ENCODE results near the gene OTUD5. TPM values are rescaled to one million over a fixed set of nuclear protein-coding genes. Genes with fewer than 3 reads are reported as not detected.
"Not testable (repeated sequence)": the region's sequence is repeated elsewhere in the genome, so short reads cannot be mapped to it uniquely, and the experiment has no call there.

Gene OTUD5
- total RNA-seq, 1 experiment from 2014 or later, result 67.8 TPM

DNA sequence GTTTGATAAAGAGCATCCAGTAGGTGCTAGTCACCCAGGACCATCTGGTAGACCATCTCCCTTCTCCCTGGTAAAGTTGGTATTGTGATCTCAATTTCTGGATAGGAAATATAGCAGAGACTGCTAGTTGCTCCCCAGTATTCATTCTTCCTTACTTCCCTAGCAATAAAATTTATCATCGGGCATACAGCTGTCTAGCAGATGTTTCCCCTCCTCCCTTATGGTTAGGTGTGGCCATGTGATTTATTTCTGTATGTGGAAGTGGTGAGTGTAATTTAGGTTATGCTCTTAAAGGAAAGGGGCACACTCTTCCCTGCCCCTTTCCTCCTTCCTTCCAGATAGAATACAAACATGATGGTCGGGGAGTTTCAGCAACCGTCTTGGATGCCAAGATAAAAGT is 26.5 kb upstream of the OTUD5 start:
- H3K27ac Mint-ChIP-seq (ENCODE audit: unreplicated experiment), result no peak overlapping the region
- no peaks in the 10 kb centered on the region for H3K9me3 Mint-ChIP-seq (ENCODE audit: low read depth, unreplicated experiment)
- no TSS peak for BruUV-seq (replicated peaks)
- H3K27me3 Mint-ChIP-seq (ENCODE audit: unreplicated experiment), result no peaks in the 10 kb centered on the region
- no peak for DNase-seq
- H3K4me1 Mint-ChIP-seq (ENCODE audit: low read depth, unreplicated experiment), result no peaks in the 10 kb centered on the region
- TF ChIP-seq, protein P1, sequence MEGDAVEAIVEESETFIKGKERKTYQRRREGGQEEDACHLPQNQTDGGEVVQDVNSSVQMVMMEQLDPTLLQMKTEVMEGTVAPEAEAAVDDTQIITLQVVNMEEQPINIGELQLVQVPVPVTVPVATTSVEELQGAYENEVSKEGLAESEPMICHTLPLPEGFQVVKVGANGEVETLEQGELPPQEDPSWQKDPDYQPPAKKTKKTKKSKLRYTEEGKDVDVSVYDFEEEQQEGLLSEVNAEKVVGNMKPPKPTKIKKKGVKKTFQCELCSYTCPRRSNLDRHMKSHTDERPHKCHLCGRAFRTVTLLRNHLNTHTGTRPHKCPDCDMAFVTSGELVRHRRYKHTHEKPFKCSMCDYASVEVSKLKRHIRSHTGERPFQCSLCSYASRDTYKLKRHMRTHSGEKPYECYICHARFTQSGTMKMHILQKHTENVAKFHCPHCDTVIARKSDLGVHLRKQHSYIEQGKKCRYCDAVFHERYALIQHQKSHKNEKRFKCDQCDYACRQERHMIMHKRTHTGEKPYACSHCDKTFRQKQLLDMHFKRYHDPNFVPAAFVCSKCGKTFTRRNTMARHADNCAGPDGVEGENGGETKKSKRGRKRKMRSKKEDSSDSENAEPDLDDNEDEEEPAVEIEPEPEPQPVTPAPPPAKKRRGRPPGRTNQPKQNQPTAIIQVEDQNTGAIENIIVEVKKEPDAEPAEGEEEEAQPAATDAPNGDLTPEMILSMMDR (IDR thresholded peaks at IDR 0.05; ENCODE audit: unreplicated experiment), result no peak
- intact Hi-C loops (cut with micrococcal nuclease; ENCODE audit: unreplicated experiment), result no loop called here
- peaks cover 48% of the 10 kb centered on the region for H3K36me3 Mint-ChIP-seq (ENCODE audit: insufficient read depth, unreplicated experiment)
- no peak overlapping the region for H3K4me3 Mint-ChIP-seq (ENCODE audit: low read depth, unreplicated experiment)
- CTCF ChIA-PET, result no interaction called here

DNA sequence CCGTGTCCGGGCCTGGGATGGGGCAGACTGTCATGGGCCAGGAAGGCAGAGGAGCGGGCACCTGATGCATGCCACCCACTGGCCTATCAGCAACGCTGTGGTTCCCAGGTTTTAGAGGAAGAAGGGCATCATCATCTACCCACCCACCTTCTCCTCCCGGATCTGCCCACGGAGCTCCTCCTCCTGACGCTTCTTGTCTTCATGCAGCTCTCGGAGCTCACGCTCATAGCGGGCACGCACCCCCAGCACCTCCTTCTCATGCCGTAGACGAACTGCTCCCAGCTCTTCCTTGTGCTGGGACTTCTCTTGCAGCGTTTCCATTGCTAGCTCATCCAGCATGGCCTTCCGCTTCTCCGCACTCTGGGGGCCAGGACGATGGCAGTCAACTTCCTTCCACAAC is 25.7 kb upstream of the OTUD5 start:
- Mint-ChIP-seq H3K27ac (ENCODE audit: unreplicated experiment) (no peak overlapping the region), H3K27me3 (ENCODE audit: unreplicated experiment) (no peaks in the 10 kb centered on the region), H3K9me3 (ENCODE audit: low read depth, unreplicated experiment) (no peaks in the 10 kb centered on the region), H3K36me3 (ENCODE audit: insufficient read depth, unreplicated experiment) (peaks cover 49% of the 10 kb centered on the region), H3K4me3 (ENCODE audit: low read depth, unreplicated experiment) (no peak overlapping the region), H3K4me1 (ENCODE audit: low read depth, unreplicated experiment) (no peaks in the 10 kb centered on the region)
- intact Hi-C loops (cut with micrococcal nuclease; ENCODE audit: unreplicated experiment), result no loop called here
- CTCF ChIA-PET, result interaction anchor here (0.5 kb wide), 1 partner anchor 17 kb away, joined by 5 read pairs; no protein-coding TSS in a partner anchor
- no peak for DNase-seq
- TF ChIP-seq, protein P1 (IDR thresholded peaks at IDR 0.05; ENCODE audit: unreplicated experiment), result no peak
- BruUV-seq (replicated peaks), result TSS peak; percentile 74

DNA sequence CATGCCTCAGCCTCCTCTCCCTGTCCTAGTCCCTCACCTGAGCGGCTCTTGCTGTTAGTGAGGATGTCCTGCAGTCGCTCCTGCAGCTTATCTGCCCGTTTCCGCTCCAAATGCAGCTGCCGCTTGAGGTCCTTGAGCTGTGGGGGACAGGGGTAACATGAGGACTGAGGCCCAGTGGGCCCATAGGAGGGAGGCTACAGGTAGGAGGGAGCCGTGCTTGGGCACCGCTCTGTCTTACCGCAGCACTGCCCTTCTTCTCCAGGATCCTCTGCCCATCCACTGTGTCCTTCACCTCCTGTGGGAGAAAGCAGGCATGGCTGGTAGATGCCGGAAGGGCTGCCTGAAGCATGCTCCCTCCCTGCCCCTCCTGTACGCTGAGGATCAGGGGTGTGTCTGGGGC is 23.8 kb upstream of the OTUD5 start:
- DNase-seq, result no peak
- no peaks in the 10 kb centered on the region for H3K27me3 Mint-ChIP-seq (ENCODE audit: unreplicated experiment)
- no peak overlapping the region for H3K27ac Mint-ChIP-seq (ENCODE audit: unreplicated experiment)
- BruUV-seq (replicated peaks), result no TSS peak
- peaks cover 51% of the 10 kb centered on the region for H3K36me3 Mint-ChIP-seq (ENCODE audit: insufficient read depth, unreplicated experiment)
- no peak overlapping the region for H3K4me3 Mint-ChIP-seq (ENCODE audit: low read depth, unreplicated experiment)
- TF ChIP-seq, protein P1 (IDR thresholded peaks at IDR 0.05; ENCODE audit: unreplicated experiment), result no peak
- CTCF ChIA-PET, result no interaction called here
- intact Hi-C loops (cut with micrococcal nuclease; ENCODE audit: unreplicated experiment), result no loop called here
- H3K4me1 Mint-ChIP-seq (ENCODE audit: low read depth, unreplicated experiment), result no peaks in the 10 kb centered on the region
- no peaks in the 10 kb centered on the region for H3K9me3 Mint-ChIP-seq (ENCODE audit: low read depth, unreplicated experiment)

DNA sequence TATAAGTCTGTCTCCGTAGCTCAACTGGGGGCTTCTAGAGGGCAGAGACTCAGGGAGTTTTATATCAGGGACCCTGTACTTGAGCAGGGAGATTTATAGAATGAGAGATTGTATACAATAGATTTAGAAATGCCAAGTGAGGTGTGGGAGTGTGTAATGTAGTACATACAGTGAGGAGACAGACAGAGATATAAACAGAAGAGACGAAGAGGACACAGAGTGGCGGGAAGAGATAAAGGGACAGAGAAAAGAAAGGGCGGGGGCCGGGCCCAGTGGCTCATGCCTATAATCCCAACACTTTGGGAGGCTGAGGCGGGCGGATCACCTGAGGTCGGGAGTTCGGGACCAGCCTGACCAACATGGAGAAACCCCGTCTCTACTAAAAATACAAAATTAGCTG is 22.9 kb upstream of the OTUD5 start:
- H3K27ac Mint-ChIP-seq (ENCODE audit: unreplicated experiment); H3K4me3 Mint-ChIP-seq (ENCODE audit: low read depth, unreplicated experiment); H3K9me3 Mint-ChIP-seq (ENCODE audit: low read depth, unreplicated experiment); BruUV-seq (replicated peaks); CTCF ChIA-PET; intact Hi-C loops (cut with micrococcal nuclease; ENCODE audit: unreplicated experiment); H3K27me3 Mint-ChIP-seq (ENCODE audit: unreplicated experiment); H3K4me1 Mint-ChIP-seq (ENCODE audit: low read depth, unreplicated experiment); DNase-seq: not testable (repeated sequence)
- H3K36me3 Mint-ChIP-seq (ENCODE audit: insufficient read depth, unreplicated experiment), result peaks cover 52% of the 10 kb centered on the region

DNA sequence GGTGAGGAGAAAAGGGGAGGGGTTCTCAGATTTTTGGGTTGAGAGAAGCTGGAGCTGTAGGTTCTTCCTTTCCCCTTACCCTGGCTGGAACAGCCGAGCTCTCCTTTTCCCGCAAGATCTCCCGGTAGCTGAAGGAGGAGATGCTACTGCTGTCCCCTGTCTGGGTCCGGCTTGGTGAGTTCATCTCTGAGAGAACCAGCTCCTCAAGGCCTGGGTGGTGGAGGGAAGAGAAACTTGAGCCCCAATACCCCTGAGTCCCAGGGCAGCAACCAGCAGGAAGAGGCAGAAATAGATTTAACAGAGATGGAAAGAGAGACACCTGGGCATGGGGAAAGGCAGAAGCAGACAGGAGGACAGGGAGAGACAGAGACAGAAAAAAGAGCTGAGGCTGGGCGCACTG is 20.8 kb upstream of the OTUD5 start:
- BruUV-seq (replicated peaks), result no TSS peak
- Mint-ChIP-seq H3K4me1 (ENCODE audit: low read depth, unreplicated experiment) (peaks cover 4% of the 10 kb centered on the region), H3K4me3 (ENCODE audit: low read depth, unreplicated experiment) (no peak overlapping the region), H3K27me3 (ENCODE audit: unreplicated experiment) (no peaks in the 10 kb centered on the region), H3K36me3 (ENCODE audit: insufficient read depth, unreplicated experiment) (peaks cover 36% of the 10 kb centered on the region), H3K9me3 (ENCODE audit: low read depth, unreplicated experiment) (no peaks in the 10 kb centered on the region), H3K27ac (ENCODE audit: unreplicated experiment) (no peak overlapping the region)
- TF ChIP-seq, protein P1 (IDR thresholded peaks at IDR 0.05; ENCODE audit: unreplicated experiment), result no peak
- no peak for DNase-seq
- intact Hi-C loops (cut with micrococcal nuclease; ENCODE audit: unreplicated experiment), result no loop called here
- CTCF ChIA-PET, result interaction anchor here (0.6 kb wide), 1 partner anchor 369 kb away, joined by 3 read pairs; no protein-coding TSS in a partner anchor
